ENCODE measurements around the gene MCOLN3. TPM values are rescaled to one million over a fixed set of nuclear protein-coding genes. Genes with fewer than 3 reads are reported as not detected.
"Not testable (repeated sequence)": the region's sequence is repeated elsewhere in the genome, so short reads cannot be mapped to it uniquely, and the experiment has no call there.

The MCOLN3 gene
- polyA plus RNA-seq, 4 donors: 0.79 to 16.2 (median 8.3) TPM

GRCh38 chr1:85054664-85055063 lies 6.4 kb upstream of the MCOLN3 start:
- DNase-seq (ENCODE audit: low read depth in 4 of 4, low spot score in 3 of 4): no peak

- no peak for DNase-seq (ENCODE audit: low read depth in 4 of 4, low spot score in 3 of 4)
Measured at GRCh38 chr1:85049735-85050166, 1.5 kb upstream of the MCOLN3 start.

GRCh38 chr1:85047472-85048295 lies 616 bp downstream of the MCOLN3 start:
- DNase-seq (ENCODE audit: low read depth in 4 of 4, low spot score in 3 of 4): no peak

- no peak for DNase-seq (ENCODE audit: low read depth in 4 of 4, low spot score in 3 of 4)
Measured at GRCh38 chr1:85047144-85047471, 1.2 kb downstream of the MCOLN3 start.

- DNase-seq (ENCODE audit: low read depth in 4 of 4, low spot score in 3 of 4): no peak
Measured at GRCh38 chr1:85042413-85042812, 5.9 kb downstream of the MCOLN3 start.

GRCh38 chr1:85041793-85042192 lies 6.5 kb downstream of the MCOLN3 start:
- DNase-seq (ENCODE audit: low read depth in 4 of 4, low spot score in 3 of 4): no peak

- DNase-seq (ENCODE audit: low read depth in 4 of 4, low spot score in 3 of 4): no peak
Measured at GRCh38 chr1:85033221-85033620, 15.1 kb downstream of the MCOLN3 start.

- DNase-seq (ENCODE audit: low read depth in 4 of 4, low spot score in 3 of 4): no peak
Measured at GRCh38 chr1:85030536-85030935, 17.8 kb downstream of the MCOLN3 start.

- DNase-seq (ENCODE audit: low read depth in 4 of 4, low spot score in 3 of 4): no peak
Measured at GRCh38 chr1:85028151-85028550, 20.1 kb downstream of the MCOLN3 start.

GRCh38 chr1:85027242-85027983 lies 20.9 kb downstream of the MCOLN3 start:
- DNase-seq (ENCODE audit: low read depth in 4 of 4, low spot score in 3 of 4): no peak

- DNase-seq (ENCODE audit: low read depth in 4 of 4, low spot score in 3 of 4): no peak
Measured at GRCh38 chr1:85025940-85026339, 22.4 kb downstream of the MCOLN3 start.

- no peak for DNase-seq (ENCODE audit: low read depth in 4 of 4, low spot score in 3 of 4)
Measured at GRCh38 chr1:85024736-85025135, 23.6 kb downstream of the MCOLN3 start.

- no peak for DNase-seq (ENCODE audit: low read depth in 4 of 4, low spot score in 3 of 4)
Measured at GRCh38 chr1:85022700-85023099, 25.6 kb downstream of the MCOLN3 start.

GRCh38 chr1:85019994-85020393 lies 28.3 kb downstream of the MCOLN3 start:
- no peak for DNase-seq (ENCODE audit: low read depth in 4 of 4, low spot score in 3 of 4)

- no peak for DNase-seq (ENCODE audit: low read depth in 4 of 4, low spot score in 3 of 4)
Measured at GRCh38 chr1:85015826-85016225, 32.5 kb downstream of the MCOLN3 start.

- not testable (repeated sequence) for DNase-seq (ENCODE audit: low read depth in 4 of 4, low spot score in 3 of 4)
Measured at GRCh38 chr1:85005641-85006040, 42.7 kb downstream of the MCOLN3 start.

- no peak for DNase-seq (ENCODE audit: low read depth in 4 of 4, low spot score in 3 of 4)
Measured at GRCh38 chr1:85001742-85002141, 46.6 kb downstream of the MCOLN3 start.

- DNase-seq (ENCODE audit: low read depth in 4 of 4, low spot score in 3 of 4): no peak
Measured at GRCh38 chr1:84998642-84999280, 49.5 kb downstream of the MCOLN3 start.

- no peak for DNase-seq (ENCODE audit: low read depth in 4 of 4, low spot score in 3 of 4)
Measured at GRCh38 chr1:84997667-84998600, 50.4 kb downstream of the MCOLN3 start.

- no peak for DNase-seq (ENCODE audit: low read depth in 4 of 4, low spot score in 3 of 4)
Measured at GRCh38 chr1:84996846-84997666, 51.2 kb downstream of the MCOLN3 start, which contains the start of gene MCOLN2. MCOLN2 (minus strand) TSS chr1:84997113; CDS start chr1:84996872, 241 bp downstream.

All from left renal pelvis (tissue), 4 donors.